Hematopoietic multipotent progenitor cell treated with erythropoietin and hydrocortisone succinate and interleukin-3 and kit ligand, for 17 days (in vitro differentiated cells): ENCODE data around the gene MYCN.

Experiments used
- DNase-seq: peaks from one replicate; pipeline ENCODE4 v3.0.0-alpha.2; 2015; ENCODE audit warnings: low spot score

The MYCN gene

GRCh38 chr2:15931319-15931890, 8.9 kb upstream of the MYCN start:
- no peak for DNase-seq

- DNase-seq = no peak
Measured at GRCh38 chr2:15931950-15932349, 8.4 kb upstream of the MYCN start.

- DNase-seq = no peak
Measured at GRCh38 chr2:15932394-15933183, 7.8 kb upstream of the MYCN start.

GRCh38 chr2:15933184-15933845, 7.0 kb upstream of the MYCN start:
- DNase-seq = no peak

- DNase-seq = no peak
Measured at GRCh38 chr2:15934291-15934945, 5.9 kb upstream of the MYCN start.

GRCh38 chr2:15935189-15935588, 5.2 kb upstream of the MYCN start:
- no peak for DNase-seq

GRCh38 chr2:15935675-15936074, 4.7 kb upstream of the MYCN start:
- DNase-seq = no peak

GRCh38 chr2:15936277-15937104, 3.9 kb upstream of the MYCN start:
- no peak for DNase-seq

- DNase-seq = no peak
Measured at GRCh38 chr2:15937105-15937881, 3.1 kb upstream of the MYCN start.

- no peak for DNase-seq
Measured at GRCh38 chr2:15937882-15938802, 2.2 kb upstream of the MYCN start.

- no peak for DNase-seq
Measured at GRCh38 chr2:15938803-15939555, 1.4 kb upstream of the MYCN start.

- DNase-seq = no peak
Measured at GRCh38 chr2:15939556-15939853, 845 bp upstream of the MYCN start.

- DNase-seq = no peak
Measured at GRCh38 chr2:15940661-15941480, 521 bp downstream of the MYCN start.

GRCh38 chr2:15941481-15941850, 1.1 kb downstream of the MYCN start:
- DNase-seq = no peak

GRCh38 chr2:15941871-15942710, 1.7 kb downstream of the MYCN start:
- DNase-seq = no peak

GRCh38 chr2:15942711-15943345, 2.5 kb downstream of the MYCN start:
- no peak for DNase-seq
